Measurements from ENCODE around the gene LGALS12. TPM values are rescaled to one million over a fixed set of nuclear protein-coding genes. Genes with fewer than 3 reads are reported as not detected.
A peak's percentile ranks its signal among the peaks of the same experiment; 100 is the strongest.

The LGALS12 gene
- total RNA-seq, 2 experiments from 2014 or later, result not detected

DNA sequence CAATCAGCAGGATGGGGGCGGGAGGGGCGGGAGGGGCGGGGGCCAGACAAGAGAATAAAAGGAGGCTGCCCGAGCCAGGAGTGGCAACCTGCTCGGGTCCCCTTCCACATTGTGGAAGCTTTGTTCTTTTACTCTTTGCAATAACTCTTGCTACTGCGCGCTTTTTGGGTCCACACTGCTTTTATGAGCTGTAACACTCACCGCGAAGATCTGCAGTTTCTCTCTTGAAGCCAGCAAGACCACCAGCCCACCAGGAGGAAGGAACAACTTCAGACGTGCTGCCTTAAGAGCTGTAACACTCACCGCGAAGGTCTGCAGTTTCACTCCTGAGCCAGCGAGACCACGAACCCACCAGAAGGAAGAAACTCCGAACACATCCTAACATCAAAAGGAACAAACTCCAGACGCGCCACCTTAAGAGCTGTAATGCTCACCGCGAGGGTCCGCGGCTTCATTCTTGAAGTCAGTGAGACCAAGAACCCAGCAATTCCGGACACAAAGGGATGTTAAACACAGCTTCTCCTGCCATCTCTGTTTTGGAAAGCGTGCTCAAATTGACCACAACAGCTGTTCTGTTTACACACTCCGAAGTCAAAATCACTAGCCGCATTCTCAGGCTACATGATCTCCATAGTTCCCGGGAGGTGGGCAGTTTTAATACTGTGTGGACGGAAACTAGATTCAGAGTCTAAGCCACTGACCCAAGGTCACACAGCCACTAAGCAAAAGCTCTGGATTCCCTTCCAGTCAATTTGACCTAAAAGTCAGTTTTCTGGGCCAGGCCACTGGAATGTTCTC, 45.4 kb downstream of the LGALS12 start:
- Histone ChIP-seq H3K27ac (ENCODE audit: low read depth in 1 of 2, low read length in 2 of 2) (peak overlapping the region in 1 of 2 donors; percentile 34), H3K9me3 (ENCODE audit: control insufficient read depth in 1 of 2, insufficient read depth in 1 of 2, low read length in 2 of 2) (no peaks in the 10 kb centered on the region), H3K4me3 (ENCODE audit: low read length) (peak overlapping the region; percentile 45), H3K27me3 (ENCODE audit: control insufficient read depth in 1 of 2, insufficient read depth in 2 of 2, low read length in 2 of 2) (no peaks in the 10 kb centered on the region), H3K36me3 (ENCODE audit: insufficient read depth, low read length) (peaks cover 15% of the 10 kb centered on the region), H3K4me1 (ENCODE audit: insufficient read depth, low read length) (peaks cover 41% of the 10 kb centered on the region)
- Mint-ChIP-seq H3K4me1 (ENCODE audit: low read depth) (peaks cover 58% of the 10 kb centered on the region), H3K27me3 (no peaks in the 10 kb centered on the region), H3K36me3 (ENCODE audit: low read depth) (peaks cover 18% of the 10 kb centered on the region), H3K4me3 (peak overlapping the region; percentile 87), H3K9me3 (no peaks in the 10 kb centered on the region), H3K27ac (peak overlapping the region; percentile 89)
- TF ChIP-seq, protein P1, sequence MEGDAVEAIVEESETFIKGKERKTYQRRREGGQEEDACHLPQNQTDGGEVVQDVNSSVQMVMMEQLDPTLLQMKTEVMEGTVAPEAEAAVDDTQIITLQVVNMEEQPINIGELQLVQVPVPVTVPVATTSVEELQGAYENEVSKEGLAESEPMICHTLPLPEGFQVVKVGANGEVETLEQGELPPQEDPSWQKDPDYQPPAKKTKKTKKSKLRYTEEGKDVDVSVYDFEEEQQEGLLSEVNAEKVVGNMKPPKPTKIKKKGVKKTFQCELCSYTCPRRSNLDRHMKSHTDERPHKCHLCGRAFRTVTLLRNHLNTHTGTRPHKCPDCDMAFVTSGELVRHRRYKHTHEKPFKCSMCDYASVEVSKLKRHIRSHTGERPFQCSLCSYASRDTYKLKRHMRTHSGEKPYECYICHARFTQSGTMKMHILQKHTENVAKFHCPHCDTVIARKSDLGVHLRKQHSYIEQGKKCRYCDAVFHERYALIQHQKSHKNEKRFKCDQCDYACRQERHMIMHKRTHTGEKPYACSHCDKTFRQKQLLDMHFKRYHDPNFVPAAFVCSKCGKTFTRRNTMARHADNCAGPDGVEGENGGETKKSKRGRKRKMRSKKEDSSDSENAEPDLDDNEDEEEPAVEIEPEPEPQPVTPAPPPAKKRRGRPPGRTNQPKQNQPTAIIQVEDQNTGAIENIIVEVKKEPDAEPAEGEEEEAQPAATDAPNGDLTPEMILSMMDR (IDR thresholded peaks at IDR 0.05), result no peak
- ChIA-PET POLR2A (interaction anchor here (0.8 to 6.5 kb wide), 11 partner anchors 9 to 85 kb away, joined by 3 to 86 read pairs (median 8); partner anchors contain the start of genes PLAAT2, PLAAT4 and PLAAT5), CTCF (interaction anchor here (0.8 to 1.0 kb wide), 2 partner anchors 10 to 32 kb away, joined by 3 read pairs; no protein-coding TSS in a partner anchor)
- no peak for ATAC-seq (ENCODE audit: poor library complexity)
- intact Hi-C loops (cut with DNase I, micrococcal nuclease), result loop anchor here in 1 of 2 experiments (5.0 kb wide), 1 partner anchor 74 kb away; no protein-coding TSS in a partner anchor
- DNase-seq, result peak in 4 of 14 experiments; percentile 13 to 59 (median 39)

GRCh38 chr11:63551889-63552266, 46.0 kb downstream of the LGALS12 start:
- Mint-ChIP-seq H3K4me3 (peak overlapping the region; percentile 87), H3K4me1 (ENCODE audit: low read depth) (peaks cover 64% of the 10 kb centered on the region), H3K9me3 (no peaks in the 10 kb centered on the region), H3K36me3 (ENCODE audit: low read depth) (peaks cover 12% of the 10 kb centered on the region), H3K27ac (peak overlapping the region; percentile 89), H3K27me3 (no peaks in the 10 kb centered on the region)
- H3K4me3 ChIP-seq (ENCODE audit: low read length), result peak overlapping the region; percentile 45
- peaks cover 44% of the 10 kb centered on the region for H3K4me1 ChIP-seq (ENCODE audit: insufficient read depth, low read length)
- ChIA-PET POLR2A (interaction anchor here (0.8 to 6.5 kb wide), 9 partner anchors 9 to 84 kb away, joined by 3 to 86 read pairs (median 11); partner anchors contain the start of genes PLAAT4 and PLAAT5), CTCF (interaction anchor here (0.8 to 1.0 kb wide), 2 partner anchors 9 to 31 kb away, joined by 3 read pairs; no protein-coding TSS in a partner anchor)
- TF ChIP-seq, protein P1 (IDR thresholded peaks at IDR 0.05), result no peak
- no peaks in the 10 kb centered on the region for H3K27me3 ChIP-seq (ENCODE audit: control insufficient read depth in 1 of 2, insufficient read depth in 2 of 2, low read length in 2 of 2)
- no peaks in the 10 kb centered on the region for H3K9me3 ChIP-seq (ENCODE audit: control insufficient read depth in 1 of 2, insufficient read depth in 1 of 2, low read length in 2 of 2)
- peaks cover 9% of the 10 kb centered on the region for H3K36me3 ChIP-seq (ENCODE audit: insufficient read depth, low read length)
- intact Hi-C loops (cut with DNase I, micrococcal nuclease), result loop anchor here (2.0 to 5.0 kb wide), 2 partner anchors 19 to 75 kb away; no protein-coding TSS in a partner anchor
- ATAC-seq (ENCODE audit: poor library complexity) (peak; percentile 10), DNase-seq (peak in 2 of 14 experiments; percentile 45 to 64)
- peak overlapping the region in 1 of 2 donors; percentile 34 for H3K27ac ChIP-seq (ENCODE audit: low read depth in 1 of 2, low read length in 2 of 2)

GRCh38 chr11:63552921-63553320, 47.0 kb downstream of the LGALS12 start:
- H3K4me3 Mint-ChIP-seq, result peak overlapping the region; percentile 87
- no peak overlapping the region for H3K4me3 ChIP-seq (ENCODE audit: low read length)
- CTCF ChIA-PET, result no interaction called here

More at GRCh38 chr11:63552921-63553320, 47.0 kb downstream of the LGALS12 start:
- Histone ChIP-seq H3K36me3 (ENCODE audit: insufficient read depth, low read length) (no peaks in the 10 kb centered on the region), H3K27me3 (ENCODE audit: control insufficient read depth in 1 of 2, insufficient read depth in 2 of 2, low read length in 2 of 2) (no peaks in the 10 kb centered on the region), H3K9me3 (ENCODE audit: control insufficient read depth in 1 of 2, insufficient read depth in 1 of 2, low read length in 2 of 2) (no peaks in the 10 kb centered on the region), H3K4me1 (ENCODE audit: insufficient read depth, low read length) (peaks cover 44% of the 10 kb centered on the region), H3K27ac (ENCODE audit: low read depth in 1 of 2, low read length in 2 of 2) (peak overlapping the region in 1 of 2 donors; percentile 48)
- intact Hi-C loops (cut with DNase I, micrococcal nuclease), result loop anchor here (1.0 to 5.0 kb wide), 3 partner anchors 16 to 76 kb away; no protein-coding TSS in a partner anchor
- ATAC-seq (ENCODE audit: poor library complexity), result no peak
- DNase-seq, result peak in 1 of 14 experiments; percentile 21
- peaks cover 71% of the 10 kb centered on the region for H3K4me1 Mint-ChIP-seq (ENCODE audit: low read depth)
- H3K9me3 Mint-ChIP-seq, result no peaks in the 10 kb centered on the region
- H3K27me3 Mint-ChIP-seq, result no peaks in the 10 kb centered on the region
- POLR2A ChIA-PET, result interaction anchor here (0.6 to 6.5 kb wide), 6 partner anchors 10 to 684 kb away, joined by 3 to 86 read pairs (median 7); partner anchors contain the start of gene PLAAT4
- TF ChIP-seq, protein P1 (IDR thresholded peaks at IDR 0.05), result no peak
- H3K36me3 Mint-ChIP-seq (ENCODE audit: low read depth), result peaks cover 5% of the 10 kb centered on the region
- H3K27ac Mint-ChIP-seq, result peak overlapping the region; percentile 89
